ENCODE data around the gene NRDE2. TPM values are rescaled to one million over a fixed set of nuclear protein-coding genes. Genes with fewer than 3 reads are reported as not detected.
A peak's percentile ranks its signal among the peaks of the same experiment; 100 is the strongest.

Gene NRDE2
- polyA plus RNA-seq, 1 experiment: 7.3 TPM

GRCh38 chr14:90287791-90288190 is 44.0 kb downstream of the NRDE2 start:
- TF ChIP-seq CTCF (IDR thresholded peaks at IDR 0.05; ENCODE audit: low read depth, low read length): no peak
- Histone ChIP-seq H3K9me3 (ENCODE audit: control insufficient read depth, insufficient read depth, low read length) (no peaks in the 10 kb centered on the region), H3K4me3 (ENCODE audit: low read depth, low read length) (no peak overlapping the region), H3K27ac (ENCODE audit: low read depth, low read length) (no peak overlapping the region), H3K27me3 (ENCODE audit: control insufficient read depth, insufficient read depth, low read length) (no peaks in the 10 kb centered on the region)
- DNase-seq (ENCODE audit: low read depth, low spot score): no peak
- ChIA-PET CTCF (interaction anchor here (1.7 to 2.5 kb wide), 2 partner anchors 13 to 470 kb away, joined by 8 to 10 read pairs; no protein-coding TSS in a partner anchor), POLR2A (no interaction called here)

- Histone ChIP-seq H3K9me3 (ENCODE audit: control insufficient read depth, insufficient read depth, low read length) (no peaks in the 10 kb centered on the region; the same call in 1 of the 2 replicates), H3K4me3 (ENCODE audit: low read depth, low read length) (no peak overlapping the region), H3K27me3 (ENCODE audit: control insufficient read depth, insufficient read depth, low read length) (no peaks in the 10 kb centered on the region), H3K27ac (ENCODE audit: low read depth, low read length) (peak overlapping the region; percentile 70)
- TF ChIP-seq CTCF (IDR thresholded peaks at IDR 0.05; ENCODE audit: low read depth, low read length): no peak
- POLR2A ChIA-PET: interaction anchor here (1.2 kb wide), 1 partner anchor 25 kb away, joined by 7 read pairs; the partner anchor contains the start of gene PSMC1
- no peak for DNase-seq (ENCODE audit: low read depth, low spot score)
- CTCF ChIA-PET: interaction anchor here (0.6 to 1.9 kb wide), 7 partner anchors 8 to 477 kb away, joined by 3 to 7 read pairs (median 4); no protein-coding TSS in a partner anchor
These were observed 50.0 kb downstream of the NRDE2 start for GRCh38 chr14:90281756-90282155.

GRCh38 chr14:90281261-90281660 is 50.5 kb downstream of the NRDE2 start:
- peak overlapping the region; percentile 70 for H3K27ac ChIP-seq (ENCODE audit: low read depth, low read length)
- no peaks in the 10 kb centered on the region; the same call in 1 of the 2 replicates for H3K9me3 ChIP-seq (ENCODE audit: control insufficient read depth, insufficient read depth, low read length)
- ChIA-PET CTCF (interaction anchor here (1.0 to 1.9 kb wide), 6 partner anchors 9 to 477 kb away, joined by 3 to 7 read pairs (median 4); no protein-coding TSS in a partner anchor), POLR2A (interaction anchor here (0.7 to 1.2 kb wide), 2 partner anchors 25 to 1200 kb away, joined by 3 to 7 read pairs; partner anchors contain the start of gene PSMC1)
- DNase-seq (ENCODE audit: low read depth, low spot score): peak; percentile 26
- TF ChIP-seq CTCF (IDR thresholded peaks at IDR 0.05; ENCODE audit: low read depth, low read length): no peak
- H3K27me3 ChIP-seq (ENCODE audit: control insufficient read depth, insufficient read depth, low read length): no peaks in the 10 kb centered on the region
- no peak overlapping the region for H3K4me3 ChIP-seq (ENCODE audit: low read depth, low read length)

- Histone ChIP-seq H3K27ac (ENCODE audit: low read depth, low read length) (no peak overlapping the region), H3K27me3 (ENCODE audit: control insufficient read depth, insufficient read depth, low read length) (no peaks in the 10 kb centered on the region), H3K4me3 (ENCODE audit: low read depth, low read length) (no peak overlapping the region), H3K9me3 (ENCODE audit: control insufficient read depth, insufficient read depth, low read length) (no peaks in the 10 kb centered on the region; the same call in 1 of the 2 replicates)
- ChIA-PET CTCF (interaction anchor here (1.7 kb wide), 1 partner anchor 22 kb away, joined by 5 read pairs; no protein-coding TSS in a partner anchor), POLR2A (no interaction called here)
- TF ChIP-seq CTCF (IDR thresholded peaks at IDR 0.05; ENCODE audit: low read depth, low read length): no peak
- no peak for DNase-seq (ENCODE audit: low read depth, low spot score)
These were observed 51.6 kb downstream of the NRDE2 start for GRCh38 chr14:90280096-90280495.

Data from AG04450 (cell line).